GM23338 (cell line): ENCODE measurements around the gene POU3F3. TPM values are rescaled to one million over a fixed set of nuclear protein-coding genes. Genes with fewer than 3 reads are reported as not detected.

Experiments used
- ATAC-seq: fragments of 200-7000 bp; cut with Tn5 transposase; 3 replicates; pipeline ENCODE4 v1.9.1; 2020
- DNase-seq: peaks from one replicate; pipeline ENCODE4 v3.0.0-alpha.2; 2015; ENCODE audit warnings: low spot score
- H2AFZ ChIP-seq: fragments of 200-600 bp; sonication (generic); 2 replicates; pipeline ENCODE4 v1.8.0; 2016; ENCODE audit warnings: antibody characterized with exemption, mild to moderate bottlenecking, moderate library complexity
- H3F3A ChIP-seq: fragments of 200-600 bp; sonication (generic); replicated peaks from 2 replicates; pipeline ENCODE4 v1.8.0; 2017; ENCODE audit warnings: antibody characterized with exemption, mixed run types, low read depth
- H3K27ac ChIP-seq: fragments of 200-600 bp; sonication (generic); 2 replicates; pipeline ENCODE4 v1.6.1; 2016; ENCODE audit warnings: low read depth
- H3K27me3 ChIP-seq: fragments of 200-600 bp; sonication (generic); 2 replicates; pipeline ENCODE4 v1.8.0; 2016; ENCODE audit warnings: mild to moderate bottlenecking, mixed run types, moderate library complexity; ENCODE audit not compliant: insufficient read depth
- H3K36me3 ChIP-seq: fragments of 200-600 bp; sonication (generic); 2 replicates; pipeline ENCODE4 v1.8.0; 2016; ENCODE audit warnings: mild to moderate bottlenecking; ENCODE audit not compliant: insufficient read depth
- H3K4me1 ChIP-seq: fragments of 200-600 bp; sonication (generic); 2 replicates; pipeline ENCODE4 v1.8.0; 2016; ENCODE audit warnings: mild to moderate bottlenecking, moderate library complexity; ENCODE audit not compliant: insufficient read depth
- H3K4me2 ChIP-seq: fragments of 200-600 bp; sonication (generic); 2 replicates; pipeline ENCODE4 v1.7.1; 2017; ENCODE audit warnings: mixed run types
- H3K4me3 ChIP-seq: fragments of 200-600 bp; sonication (generic); 2 replicates; pipeline ENCODE4 v1.6.1; 2016; ENCODE audit warnings: mixed run types
- H3K79me2 ChIP-seq: fragments of 200-600 bp; sonication (generic); replicated peaks from 2 replicates; pipeline ENCODE4 v1.8.0; 2017; ENCODE audit warnings: mild to moderate bottlenecking; ENCODE audit not compliant: insufficient read depth
- H3K9me2 ChIP-seq: fragments of 200-600 bp; sonication (generic); 2 replicates; pipeline ENCODE4 v1.8.0; 2017; ENCODE audit not compliant: insufficient read depth
- H4K20me1 ChIP-seq: fragments of 200-600 bp; sonication (generic); replicated peaks from 2 replicates; pipeline ENCODE4 v1.8.0; 2017; ENCODE audit warnings: mild to moderate bottlenecking; ENCODE audit not compliant: insufficient read depth
- H3K27ac Mint-ChIP-seq: 2 replicates; pipeline ENCODE4 v1.8.0; 2020; ENCODE audit warnings: inconsistent platforms, mild to moderate bottlenecking, moderate library complexity, mixed read lengths
- H3K27me3 Mint-ChIP-seq: 3 replicates; pipeline ENCODE4 v1.8.0; 2022; ENCODE audit warnings: low read depth, mild to moderate bottlenecking, moderate library complexity, mixed read lengths, inconsistent platforms; ENCODE audit not compliant: insufficient read depth, poor library complexity
- H3K36me3 Mint-ChIP-seq: 3 replicates; pipeline ENCODE4 v1.8.0; 2021; ENCODE audit warnings: low read depth, mild to moderate bottlenecking, inconsistent platforms, moderate library complexity, mixed read lengths
- H3K4me1 Mint-ChIP-seq: 3 replicates; pipeline ENCODE4 v1.8.0; 2020; ENCODE audit warnings: mild to moderate bottlenecking, inconsistent platforms, mixed read lengths
- H3K4me3 Mint-ChIP-seq: 3 replicates; pipeline ENCODE4 v1.8.0; 2021; ENCODE audit warnings: moderate library complexity, mild to moderate bottlenecking, inconsistent platforms, mixed read lengths
- H3K9me3 Mint-ChIP-seq: 3 replicates; pipeline ENCODE4 v1.8.0; 2020; ENCODE audit warnings: moderate library complexity, mild to moderate bottlenecking, inconsistent platforms, mixed read lengths
- CTCF ChIP-seq, 2 experiments: fragments of 200-600 bp in 1 of 2; sonication (generic) in 1 of 2; conservative IDR thresholded peaks; 2 replicates each; pipeline versions ENCODE4 v1.5.1 to v1.6.1; 2016 to 2017; ENCODE audit warnings: antibody characterized with exemption in 2 of 2, low read depth in 2 of 2, mild to moderate bottlenecking in 2 of 2, moderate library complexity in 1 of 2
- ETS1 ChIP-seq: IDR thresholded peaks from 2 replicates; pipeline ENCODE4 v1.6.1; 2016; ENCODE audit warnings: antibody characterized with exemption
- EZH2 ChIP-seq: fragments of 200-600 bp; sonication (generic); IDR thresholded peaks from one replicate; pipeline ENCODE4 v1.8.0; 2017; ENCODE audit warnings: antibody characterized with exemption, mild to moderate bottlenecking, low read depth; ENCODE audit not compliant: unreplicated experiment
- EZH2phosphoT487 ChIP-seq: fragments of 200-600 bp; sonication (generic); IDR thresholded peaks from one replicate; pipeline ENCODE4 v1.8.1; 2018; ENCODE audit warnings: antibody characterized with exemption; ENCODE audit not compliant: unreplicated experiment
- NANOG ChIP-seq: IDR thresholded peaks from 2 replicates; pipeline ENCODE4 v1.6.1; 2016; ENCODE audit warnings: antibody characterized with exemption, borderline replicate concordance
- POLR2AphosphoS5 ChIP-seq: IDR thresholded peaks from 2 replicates; pipeline ENCODE4 v1.6.1; 2016; ENCODE audit warnings: antibody characterized with exemption, low read depth
- STAT1 ChIP-seq: IDR thresholded peaks from one replicate; pipeline ENCODE4 v1.6.1; 2016; ENCODE audit warnings: antibody characterized with exemption; ENCODE audit not compliant: unreplicated experiment
- ZNF331 ChIP-seq: fragments of 250-450 bp; sonication (Bioruptor Pico); IDR thresholded peaks from 2 replicates; pipeline ENCODE4 v1.5.0; 2020; ENCODE audit warnings: low read depth, mild to moderate bottlenecking, moderate library complexity
- polyA plus RNA-seq: library from polyadenylated mRNA; unstranded; fragments of >200 nt; fragmentation: Nextera tagmentation; extraction: Ambion mirVana; gene quantifications from 2 replicates; pipeline ENCODE4 v1.2.1, GENCODE V29; 2016
- total RNA-seq: library from RNA; depleted of rRNA; stranded (reverse); fragments of >200 nt; shearing (Covaris generic); gene quantifications from 2 replicates; pipeline ENCODE4 v1.2.3, GENCODE V29; 2014
- TF ChIP-seq, protein P1 (sequence below): fragments of 250-450 bp; sonication (Bioruptor Pico); IDR thresholded peaks from 2 replicates; pipeline ENCODE4 v1.5.0; 2020; ENCODE audit warnings: mild to moderate bottlenecking, moderate library complexity

The POU3F3 gene
- total and polyA plus RNA-seq, 2 experiments from 2014 or later, result 0.06 to 0.24 TPM

DNA sequence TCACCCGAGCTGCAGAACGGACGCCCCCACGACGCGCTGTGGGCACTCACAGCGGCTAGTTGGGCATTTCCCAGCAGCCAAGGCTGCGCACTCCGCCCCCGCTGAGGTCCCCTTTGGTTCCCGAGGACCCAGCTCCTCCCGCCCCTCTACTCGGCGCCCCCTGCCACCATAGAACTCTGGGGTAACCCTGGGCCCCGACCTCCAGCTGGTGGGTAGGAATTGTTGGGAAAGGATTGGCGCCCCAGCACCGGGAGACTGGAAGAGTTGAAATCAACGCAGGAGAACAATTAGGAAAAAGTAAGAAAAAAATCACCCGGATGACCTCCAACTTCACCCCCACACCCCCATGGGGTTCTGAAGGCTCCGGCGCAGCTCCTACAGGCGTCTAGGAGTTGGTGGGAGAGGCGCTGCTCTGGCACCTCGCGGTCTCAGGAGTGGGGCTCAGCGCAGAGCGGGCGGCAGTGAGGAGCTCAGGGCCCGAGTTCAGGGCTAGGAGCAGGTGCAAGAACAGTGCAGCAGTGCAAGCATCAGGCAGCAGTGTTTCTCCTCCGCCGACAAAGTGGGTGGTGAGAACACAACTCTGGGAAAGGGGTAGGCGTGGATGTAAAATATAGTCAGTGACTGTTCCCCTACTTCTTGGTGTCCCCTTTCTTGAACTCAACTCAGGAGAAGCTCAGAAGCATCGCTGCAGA lies 14.0 kb downstream of the POU3F3 start:
- Histone ChIP-seq H3K27ac (no peak overlapping the region), H3K27me3 (peaks cover 100% of the 10 kb centered on the region), H3K9me2 (no peaks in the 10 kb centered on the region), H3K4me2 (peak overlapping the region; percentile 78), H4K20me1 (peaks cover 30% of the 10 kb centered on the region), H3F3A (peaks cover 34% of the 10 kb centered on the region), H2AFZ (0 out of 2 replicates have a peak overlapping the region, but pooled peaks have one; percentile 84), H3K4me3 (peak overlapping the region; percentile 59), H3K36me3 (no peaks in the 10 kb centered on the region), H3K79me2 (no peaks in the 10 kb centered on the region), H3K4me1 (peaks cover 56% of the 10 kb centered on the region)
- Mint-ChIP-seq H3K36me3 (no peaks in the 10 kb centered on the region), H3K4me3 (peak overlapping the region; percentile 49), H3K9me3 (peaks cover 3% of the 10 kb centered on the region; the same call in 2 of the 3 replicates), H3K27ac (no peak overlapping the region), H3K27me3 (peaks cover 98% of the 10 kb centered on the region), H3K4me1 (peaks cover 51% of the 10 kb centered on the region)
- ATAC-seq, result peak; percentile 2
- no peak for DNase-seq
- TF ChIP-seq EZH2phosphoT487 (peak; percentile 65), CTCF (conservative IDR thresholded peaks at IDR 0.05; ENCODE audit: low read depth in 2 of 2) (no peak), EZH2 (peak; percentile 96)

- DNase-seq, result no peak
- no peaks in the 10 kb centered on the region for H3K36me3 Mint-ChIP-seq
- H4K20me1 ChIP-seq, result peaks cover 30% of the 10 kb centered on the region
- H3K36me3 ChIP-seq, result no peaks in the 10 kb centered on the region
- peaks cover 3% of the 10 kb centered on the region; the same call in 1 of the 3 replicates for H3K9me3 Mint-ChIP-seq
- no peak overlapping the region for H3K27ac Mint-ChIP-seq
- no peak overlapping the region for H2AFZ ChIP-seq
- peaks cover 95% of the 10 kb centered on the region for H3K27me3 Mint-ChIP-seq
- no peak overlapping the region for H3K27ac ChIP-seq
- H3K4me1 ChIP-seq, result peaks cover 52% of the 10 kb centered on the region
- H3F3A ChIP-seq, result peaks cover 34% of the 10 kb centered on the region
- no peak for ATAC-seq
- peaks cover 47% of the 10 kb centered on the region for H3K4me1 Mint-ChIP-seq
- H3K4me3 Mint-ChIP-seq, result peak overlapping the region; percentile 10; the same call in 1 of the 3 replicates
- no peaks in the 10 kb centered on the region for H3K79me2 ChIP-seq
- H3K9me2 ChIP-seq, result no peaks in the 10 kb centered on the region
- peak overlapping the region; percentile 78; the same call in 1 of the 2 replicates for H3K4me2 ChIP-seq
- peak overlapping the region; percentile 59; the same call in 1 of the 2 replicates for H3K4me3 ChIP-seq
- H3K27me3 ChIP-seq, result peaks cover 100% of the 10 kb centered on the region
- no peak for TF ChIP-seq EZH2
- TF ChIP-seq STAT1, result no peak
- no peak for TF ChIP-seq CTCF (conservative IDR thresholded peaks at IDR 0.05; ENCODE audit: low read depth in 2 of 2)
- no peak for TF ChIP-seq NANOG
- no peak for TF ChIP-seq ZNF331 (CRISPR knock-in tag)
- TF ChIP-seq, protein P1, sequence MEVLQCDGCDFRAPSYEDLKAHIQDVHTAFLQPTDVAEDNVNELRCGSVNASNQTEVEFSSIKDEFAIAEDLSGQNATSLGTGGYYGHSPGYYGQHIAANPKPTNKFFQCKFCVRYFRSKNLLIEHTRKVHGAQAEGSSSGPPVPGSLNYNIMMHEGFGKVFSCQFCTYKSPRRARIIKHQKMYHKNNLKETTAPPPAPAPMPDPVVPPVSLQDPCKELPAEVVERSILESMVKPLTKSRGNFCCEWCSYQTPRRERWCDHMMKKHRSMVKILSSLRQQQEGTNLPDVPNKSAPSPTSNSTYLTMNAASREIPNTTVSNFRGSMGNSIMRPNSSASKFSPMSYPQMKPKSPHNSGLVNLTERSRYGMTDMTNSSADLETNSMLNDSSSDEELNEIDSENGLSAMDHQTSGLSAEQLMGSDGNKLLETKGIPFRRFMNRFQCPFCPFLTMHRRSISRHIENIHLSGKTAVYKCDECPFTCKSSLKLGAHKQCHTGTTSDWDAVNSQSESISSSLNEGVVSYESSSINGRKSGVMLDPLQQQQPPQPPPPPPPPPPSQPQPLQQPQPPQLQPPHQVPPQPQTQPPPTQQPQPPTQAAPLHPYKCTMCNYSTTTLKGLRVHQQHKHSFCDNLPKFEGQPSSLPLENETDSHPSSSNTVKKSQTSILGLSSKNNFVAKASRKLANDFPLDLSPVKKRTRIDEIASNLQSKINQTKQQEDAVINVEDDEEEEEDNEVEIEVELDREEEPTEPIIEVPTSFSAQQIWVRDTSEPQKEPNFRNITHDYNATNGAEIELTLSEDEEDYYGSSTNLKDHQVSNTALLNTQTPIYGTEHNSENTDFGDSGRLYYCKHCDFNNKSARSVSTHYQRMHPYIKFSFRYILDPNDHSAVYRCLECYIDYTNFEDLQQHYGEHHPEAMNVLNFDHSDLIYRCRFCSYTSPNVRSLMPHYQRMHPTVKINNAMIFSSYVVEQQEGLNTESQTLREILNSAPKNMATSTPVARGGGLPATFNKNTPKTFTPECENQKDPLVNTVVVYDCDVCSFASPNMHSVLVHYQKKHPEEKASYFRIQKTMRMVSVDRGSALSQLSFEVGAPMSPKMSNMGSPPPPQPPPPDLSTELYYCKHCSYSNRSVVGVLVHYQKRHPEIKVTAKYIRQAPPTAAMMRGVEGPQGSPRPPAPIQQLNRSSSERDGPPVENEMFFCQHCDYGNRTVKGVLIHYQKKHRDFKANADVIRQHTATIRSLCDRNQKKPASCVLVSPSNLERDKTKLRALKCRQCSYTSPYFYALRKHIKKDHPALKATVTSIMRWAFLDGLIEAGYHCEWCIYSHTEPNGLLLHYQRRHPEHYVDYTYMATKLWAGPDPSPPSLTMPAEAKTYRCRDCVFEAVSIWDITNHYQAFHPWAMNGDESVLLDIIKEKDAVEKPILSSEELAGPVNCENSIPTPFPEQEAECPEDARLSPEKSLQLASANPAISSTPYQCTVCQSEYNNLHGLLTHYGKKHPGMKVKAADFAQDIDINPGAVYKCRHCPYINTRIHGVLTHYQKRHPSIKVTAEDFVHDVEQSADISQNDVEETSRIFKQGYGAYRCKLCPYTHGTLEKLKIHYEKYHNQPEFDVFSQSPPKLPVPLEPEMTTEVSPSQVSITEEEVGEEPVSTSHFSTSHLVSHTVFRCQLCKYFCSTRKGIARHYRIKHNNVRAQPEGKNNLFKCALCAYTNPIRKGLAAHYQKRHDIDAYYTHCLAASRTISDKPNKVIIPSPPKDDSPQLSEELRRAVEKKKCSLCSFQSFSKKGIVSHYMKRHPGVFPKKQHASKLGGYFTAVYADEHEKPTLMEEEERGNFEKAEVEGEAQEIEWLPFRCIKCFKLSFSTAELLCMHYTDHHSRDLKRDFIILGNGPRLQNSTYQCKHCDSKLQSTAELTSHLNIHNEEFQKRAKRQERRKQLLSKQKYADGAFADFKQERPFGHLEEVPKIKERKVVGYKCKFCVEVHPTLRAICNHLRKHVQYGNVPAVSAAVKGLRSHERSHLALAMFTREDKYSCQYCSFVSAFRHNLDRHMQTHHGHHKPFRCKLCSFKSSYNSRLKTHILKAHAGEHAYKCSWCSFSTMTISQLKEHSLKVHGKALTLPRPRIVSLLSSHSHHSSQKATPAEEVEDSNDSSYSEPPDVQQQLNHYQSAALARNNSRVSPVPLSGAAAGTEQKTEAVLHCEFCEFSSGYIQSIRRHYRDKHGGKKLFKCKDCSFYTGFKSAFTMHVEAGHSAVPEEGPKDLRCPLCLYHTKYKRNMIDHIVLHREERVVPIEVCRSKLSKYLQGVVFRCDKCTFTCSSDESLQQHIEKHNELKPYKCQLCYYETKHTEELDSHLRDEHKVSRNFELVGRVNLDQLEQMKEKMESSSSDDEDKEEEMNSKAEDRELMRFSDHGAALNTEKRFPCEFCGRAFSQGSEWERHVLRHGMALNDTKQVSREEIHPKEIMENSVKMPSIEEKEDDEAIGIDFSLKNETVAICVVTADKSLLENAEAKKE (CRISPR knock-in tag), result no peak
- no peak for TF ChIP-seq EZH2phosphoT487
- TF ChIP-seq ETS1, result no peak
- no peak for TF ChIP-seq POLR2AphosphoS5
Measured at GRCh38 chr2:104868505-104868866, 14.6 kb downstream of the POU3F3 start.
